Left ventricle myocardium inferior (tissue), 1 donor: ENCODE results near the gene RELT. TPM values are rescaled to one million over a fixed set of nuclear protein-coding genes. Genes with fewer than 3 reads are reported as not detected.

Experiments used
- DNase-seq: peaks from one replicate; pipeline ENCODE4 v3.0.0-alpha.2; 2020
- H3K27ac ChIP-seq: fragments of 200-600 bp; replicated peaks from 2 replicates; pipeline ENCODE4 v1.8.0; 2021
- H3K27me3 ChIP-seq: fragments of 200-600 bp; 2 replicates; pipeline ENCODE4 v1.8.0; 2021; ENCODE audit warnings: low read depth
- H3K36me3 ChIP-seq: fragments of 200-600 bp; 2 replicates; pipeline ENCODE4 v1.8.0; 2021
- H3K4me1 ChIP-seq: fragments of 200-600 bp; 2 replicates; pipeline ENCODE4 v1.8.0; 2021
- H3K4me3 ChIP-seq: fragments of 200-600 bp; 2 replicates; pipeline ENCODE4 v1.8.0; 2021; ENCODE audit warnings: mild to moderate bottlenecking, moderate library complexity
- H3K9me3 ChIP-seq: fragments of 200-600 bp; replicated peaks from 2 replicates; pipeline ENCODE4 v1.8.0; 2021
- intact Hi-C: fragments of 100-400 bp; cut with micrococcal nuclease; formaldehyde crosslinking; loops from one replicate; pipeline ENCODE4 v1.11.0; 2022
- total RNA-seq: library from RNA; stranded (reverse); fragmentation: NEBNext Ultra II Directional; extraction: Animal tissue kit (Norgen Biotek cat#: 25700); gene quantifications from one replicate; pipeline ENCODE4 v1.2.1, GENCODE V29; 2021
- TF ChIP-seq, protein P1 (sequence below): fragments of 200-600 bp; IDR thresholded peaks from 2 replicates; pipeline ENCODE4 v1.8.0; 2021; ENCODE audit warnings: antibody characterized with exemption, mild to moderate bottlenecking, borderline replicate concordance
- donor health status: DM: no; HTN: yes; CAD: no; lungs with severe emphysema.

RELT gene
- total RNA-seq, 1 donor from 2014 or later = 1.6 TPM

DNA sequence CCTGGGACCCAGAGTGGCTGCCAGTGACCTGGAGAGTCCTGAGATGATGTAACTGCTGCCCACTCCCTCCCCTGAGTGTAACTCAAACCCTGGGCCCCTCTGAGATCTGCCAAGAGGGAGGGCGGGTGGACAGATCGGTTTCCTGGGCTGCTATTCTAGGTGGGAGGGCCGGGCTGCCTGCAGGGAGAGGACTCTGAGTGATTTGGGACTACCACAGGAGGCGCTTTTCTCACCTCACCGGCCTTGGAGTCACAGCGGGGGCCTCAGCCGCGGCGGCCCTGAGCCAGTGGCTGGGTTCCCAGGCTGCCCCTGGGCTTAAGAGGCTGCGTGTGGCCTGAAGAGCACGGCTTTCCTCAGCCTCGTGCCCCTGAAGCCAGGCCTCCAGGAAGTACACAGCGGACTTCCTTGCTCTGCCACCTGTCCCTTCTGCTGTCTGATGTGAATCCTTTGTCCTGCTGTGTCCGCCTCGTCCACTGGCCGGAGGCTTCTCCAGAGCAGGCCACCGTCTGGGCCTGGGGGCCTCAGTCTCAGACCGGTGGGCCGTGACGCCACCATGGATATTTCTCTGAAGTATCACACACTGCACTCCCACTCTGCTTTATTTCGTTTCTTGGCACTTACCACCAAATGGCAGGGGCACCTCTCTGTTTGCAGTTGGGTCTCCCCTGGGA lies 11.5 kb downstream of the RELT start:
- intact Hi-C loops = no loop called here
- H3K9me3 ChIP-seq = no peaks in the 10 kb centered on the region
- no peak for DNase-seq
- H3K27ac ChIP-seq = peak overlapping the region; percentile 46
- H3K4me1 ChIP-seq = peaks cover 55% of the 10 kb centered on the region
- H3K4me3 ChIP-seq = no peak overlapping the region
- H3K27me3 ChIP-seq = no peaks in the 10 kb centered on the region
- no peaks in the 10 kb centered on the region for H3K36me3 ChIP-seq
- TF ChIP-seq, protein P1, sequence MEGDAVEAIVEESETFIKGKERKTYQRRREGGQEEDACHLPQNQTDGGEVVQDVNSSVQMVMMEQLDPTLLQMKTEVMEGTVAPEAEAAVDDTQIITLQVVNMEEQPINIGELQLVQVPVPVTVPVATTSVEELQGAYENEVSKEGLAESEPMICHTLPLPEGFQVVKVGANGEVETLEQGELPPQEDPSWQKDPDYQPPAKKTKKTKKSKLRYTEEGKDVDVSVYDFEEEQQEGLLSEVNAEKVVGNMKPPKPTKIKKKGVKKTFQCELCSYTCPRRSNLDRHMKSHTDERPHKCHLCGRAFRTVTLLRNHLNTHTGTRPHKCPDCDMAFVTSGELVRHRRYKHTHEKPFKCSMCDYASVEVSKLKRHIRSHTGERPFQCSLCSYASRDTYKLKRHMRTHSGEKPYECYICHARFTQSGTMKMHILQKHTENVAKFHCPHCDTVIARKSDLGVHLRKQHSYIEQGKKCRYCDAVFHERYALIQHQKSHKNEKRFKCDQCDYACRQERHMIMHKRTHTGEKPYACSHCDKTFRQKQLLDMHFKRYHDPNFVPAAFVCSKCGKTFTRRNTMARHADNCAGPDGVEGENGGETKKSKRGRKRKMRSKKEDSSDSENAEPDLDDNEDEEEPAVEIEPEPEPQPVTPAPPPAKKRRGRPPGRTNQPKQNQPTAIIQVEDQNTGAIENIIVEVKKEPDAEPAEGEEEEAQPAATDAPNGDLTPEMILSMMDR = no peak

DNA sequence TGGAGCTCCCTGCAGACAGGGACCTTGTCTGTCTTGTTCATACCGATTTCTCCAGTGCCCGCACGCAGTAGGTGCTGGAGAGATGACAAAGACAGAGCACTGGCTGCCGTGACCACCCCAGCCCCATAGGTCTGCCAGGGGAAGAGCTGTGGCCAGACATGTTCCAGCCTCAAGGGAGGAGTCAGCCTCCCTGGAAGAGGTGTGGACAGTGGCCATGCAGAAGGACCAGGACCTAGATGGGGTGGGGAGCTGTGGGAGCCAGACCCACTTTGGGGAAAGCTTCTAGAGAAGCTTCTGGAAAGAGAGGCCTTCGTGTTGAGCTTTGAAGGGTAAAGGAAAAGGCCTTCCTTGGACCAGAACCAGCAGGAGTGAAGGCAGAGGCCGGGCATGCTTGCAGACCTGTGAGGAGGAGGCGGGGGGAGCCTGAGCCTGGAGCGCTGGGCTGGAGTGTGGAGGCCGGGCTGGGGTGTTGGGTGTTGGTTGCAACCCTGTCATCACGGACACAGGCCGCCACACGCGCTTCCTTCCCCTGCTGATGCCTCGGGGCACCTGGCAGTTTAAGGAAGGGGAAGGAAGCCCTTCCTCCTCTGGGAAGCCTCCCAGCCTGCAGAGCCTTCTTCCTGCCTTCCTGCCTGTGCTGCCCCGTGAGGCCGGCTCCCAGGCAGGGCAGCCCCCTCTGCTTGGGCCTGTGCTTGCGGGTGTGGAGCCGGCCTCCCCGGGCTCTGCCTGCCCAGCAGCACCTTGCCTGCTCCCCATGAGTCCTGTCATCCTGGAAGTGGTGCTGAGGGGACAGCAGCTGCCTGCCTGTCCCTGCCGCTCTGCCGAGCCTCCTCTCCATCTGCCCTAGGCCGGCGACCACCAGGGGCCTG lies 12.3 kb downstream of the RELT start:
- peak overlapping the region; percentile 46 for H3K27ac ChIP-seq
- intact Hi-C loops = no loop called here
- DNase-seq = peak; percentile 70
- H3K4me3 ChIP-seq = no peak overlapping the region
- no peaks in the 10 kb centered on the region for H3K9me3 ChIP-seq
- no peaks in the 10 kb centered on the region for H3K27me3 ChIP-seq
- peaks cover 54% of the 10 kb centered on the region for H3K4me1 ChIP-seq
- TF ChIP-seq, protein P1 = no peak
- no peaks in the 10 kb centered on the region for H3K36me3 ChIP-seq

DNA sequence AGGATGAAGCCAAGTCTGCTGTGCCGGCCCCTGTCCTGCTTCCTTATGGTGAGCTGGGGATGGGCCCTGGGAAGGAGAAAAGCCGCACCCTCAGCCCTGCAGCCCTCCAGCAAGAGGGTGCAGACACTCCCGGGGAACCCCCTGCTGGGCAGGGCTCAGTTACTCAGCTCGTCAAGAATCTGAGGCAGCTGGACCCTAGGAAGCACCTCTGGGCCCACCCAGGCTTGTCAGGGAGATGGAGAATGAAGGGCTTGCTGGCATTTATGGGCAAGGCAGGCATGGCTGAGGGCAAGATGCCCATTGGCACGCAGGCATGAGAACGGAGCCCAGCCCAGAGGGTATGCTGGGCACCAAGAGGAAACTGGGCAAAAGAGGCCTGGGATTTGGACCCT lies 12.9 kb downstream of the RELT start:
- Histone ChIP-seq H3K4me3 (no peak overlapping the region), H3K27me3 (no peaks in the 10 kb centered on the region), H3K36me3 (no peaks in the 10 kb centered on the region), H3K4me1 (peaks cover 53% of the 10 kb centered on the region), H3K27ac (no peak overlapping the region), H3K9me3 (no peaks in the 10 kb centered on the region)
- TF ChIP-seq, protein P1 = no peak
- no peak for DNase-seq
- intact Hi-C loops = no loop called here

DNA sequence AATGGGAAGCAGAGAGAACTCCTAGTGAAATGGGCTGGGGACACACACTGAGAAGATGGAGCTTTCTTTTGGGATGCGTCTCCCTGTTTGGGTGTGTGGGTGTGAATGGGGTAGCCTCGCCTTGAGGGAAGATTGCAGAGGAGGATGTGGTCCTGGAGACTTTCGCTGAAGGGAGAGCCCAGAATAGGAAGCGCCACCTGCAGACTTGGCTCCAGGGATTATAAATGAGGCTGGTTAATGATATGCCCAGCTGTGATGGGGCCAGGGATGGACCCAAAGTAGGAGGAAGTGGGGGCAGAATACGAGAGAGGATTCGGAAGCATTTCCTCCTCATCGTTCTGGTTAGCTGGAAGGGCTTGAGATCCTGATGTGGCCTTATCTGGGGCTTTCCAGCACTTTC lies 13.7 kb downstream of the RELT start:
- intact Hi-C loops = no loop called here
- H3K36me3 ChIP-seq = no peaks in the 10 kb centered on the region
- H3K27me3 ChIP-seq = no peaks in the 10 kb centered on the region
- no peak overlapping the region for H3K27ac ChIP-seq
- no peak overlapping the region for H3K4me3 ChIP-seq
- H3K4me1 ChIP-seq = peaks cover 46% of the 10 kb centered on the region
- no peaks in the 10 kb centered on the region for H3K9me3 ChIP-seq
- DNase-seq = no peak
- TF ChIP-seq, protein P1 = no peak

DNA sequence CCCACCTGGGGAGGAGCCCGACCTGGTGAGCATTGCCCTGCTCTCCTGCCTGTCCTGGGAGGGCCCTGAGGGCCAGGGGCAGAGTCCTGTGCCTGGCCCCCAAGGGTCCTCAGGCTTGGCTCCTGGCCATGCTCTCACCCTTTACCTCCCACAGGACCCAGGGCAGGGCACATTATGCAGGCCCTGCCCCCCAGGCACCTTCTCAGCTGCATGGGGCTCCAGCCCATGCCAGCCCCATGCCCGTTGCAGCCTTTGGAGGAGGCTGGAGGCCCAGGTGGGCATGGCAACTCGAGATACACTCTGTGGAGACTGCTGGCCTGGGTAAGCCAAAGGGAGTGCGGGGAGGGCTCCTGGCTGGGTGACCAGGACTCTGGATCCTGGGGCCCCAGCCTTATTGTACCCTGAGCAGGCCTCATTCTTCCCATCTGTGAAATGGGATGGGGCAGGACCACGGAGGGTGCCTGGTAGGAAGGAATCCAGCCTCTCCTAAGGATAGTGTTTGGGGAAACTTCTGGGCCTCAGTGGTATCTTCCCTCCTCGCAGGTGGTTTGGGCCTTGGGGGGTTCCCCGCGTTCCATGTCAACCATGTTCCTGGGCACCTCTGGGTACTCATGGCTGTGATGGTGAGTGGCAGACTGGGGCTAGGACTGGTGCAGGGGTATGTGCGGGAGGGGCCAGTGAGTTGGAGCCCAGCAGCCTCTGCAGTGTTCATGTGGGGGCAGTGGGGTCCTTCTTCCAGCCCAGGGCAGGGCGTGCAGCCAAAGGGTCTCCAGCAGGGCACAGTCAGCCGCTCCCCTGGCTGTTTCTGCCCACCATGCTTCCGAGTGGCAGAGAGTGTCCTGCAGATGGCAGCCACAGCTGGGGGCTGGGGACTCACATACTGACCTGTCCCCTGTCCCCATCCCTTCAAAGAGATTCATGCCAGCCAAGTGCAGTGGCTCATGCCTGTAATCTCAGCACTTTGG lies 14.7 kb downstream of the RELT start:
- intact Hi-C loops = no loop called here
- Histone ChIP-seq H3K4me3 (no peak overlapping the region), H3K27me3 (no peaks in the 10 kb centered on the region), H3K9me3 (no peaks in the 10 kb centered on the region), H3K36me3 (no peaks in the 10 kb centered on the region), H3K27ac (no peak overlapping the region), H3K4me1 (peaks cover 38% of the 10 kb centered on the region)
- DNase-seq = no peak
- TF ChIP-seq, protein P1 = no peak
